GM12878 (cell line): ENCODE data around the gene FREY1. TPM values are rescaled to one million over a fixed set of nuclear protein-coding genes. Genes with fewer than 3 reads are reported as not detected.

Experiments
- ATAC-seq: fragments of 200-7000 bp; cut with Tn5 transposase; 3 replicates; pipeline ENCODE4 v1.9.1; 2020; ENCODE audit warnings: mild to moderate bottlenecking, moderate library complexity
- BruUV-seq: library from RNA; stranded (reverse); fragments of 400-500 nt; replicated peaks from 2 replicates; lab custom pipeline; 2021; lab: Mats Ljungman, UMichigan
- CTCF ChIA-PET: fragments of 300-600 bp; sonication (Branson Sonifier 250); formaldehyde crosslinking; extraction: SDS; loops from one replicate; lab custom pipeline; 2021; ENCODE audit warnings: inconsistent platforms; lab: Yijun Ruan, JAX
- POLR2A ChIA-PET: fragments of 350-600 bp; formaldehyde crosslinking; extraction: SDS; loops from one replicate; lab custom pipeline; 2021; ENCODE audit warnings: inconsistent platforms; lab: Charles Lee
- RAD21 ChIA-PET: fragments of 300-600 bp; sonication (Branson Sonifier 250); formaldehyde crosslinking; loops from one replicate; lab custom pipeline; 2023; ENCODE audit warnings: antibody characterized with exemption; ENCODE audit not compliant: unreplicated experiment; lab: Charles Lee
- SMC1A ChIA-PET: fragments of 300-600 bp; sonication (Branson Sonifier 250); formaldehyde crosslinking; loops from one replicate; lab custom pipeline; 2023; ENCODE audit not compliant: unreplicated experiment, uncharacterized antibody; lab: Charles Lee
- DNase-seq: peaks from one replicate; pipeline ENCODE4 v3.0.0-alpha.2; 2011; ENCODE audit warnings: low read depth, low spot score
- FAIRE-seq: peaks from 3 replicates; lab custom pipeline; 2011; peaks lifted over from hg19 to GRCh38; lab: Jason Lieb, UNC
- H2AFZ ChIP-seq: 2 replicates; pipeline ENCODE4 v1.6.0; 2011; ENCODE audit warnings: low read depth, low read length, control low read depth; ENCODE audit not compliant: control insufficient read depth
- H3K27ac ChIP-seq: 2 replicates; pipeline ENCODE4 v1.5.1; 2011; ENCODE audit warnings: control low read depth; ENCODE audit not compliant: control insufficient read depth, insufficient read depth
- H3K27me3 ChIP-seq, 2 experiments: replicated peaks in 1 of 2; 2 replicates each; pipeline versions ENCODE4 v1.6.0 to v1.6.1; 2011; ENCODE audit warnings: low read length in 1 of 2; ENCODE audit not compliant: control insufficient read depth in 2 of 2, insufficient read depth in 2 of 2
- H3K36me3 ChIP-seq, 2 experiments: 2 replicates each; pipeline ENCODE4 v1.5.1; 2011; ENCODE audit warnings: low read length in 1 of 2; ENCODE audit not compliant: control insufficient read depth in 2 of 2, insufficient read depth in 2 of 2
- H3K4me1 ChIP-seq: 2 replicates; pipeline ENCODE4 v1.6.1; 2011; ENCODE audit warnings: mild to moderate bottlenecking, low read length, moderate library complexity, mixed read lengths; ENCODE audit not compliant: control insufficient read depth, insufficient read depth
- H3K4me2 ChIP-seq: 2 replicates; pipeline ENCODE4 v1.6.0; 2011; ENCODE audit warnings: control low read depth; ENCODE audit not compliant: control insufficient read depth, insufficient read depth
- H3K4me3 ChIP-seq: fragments of 200-600 bp; sonication (generic); 2 replicates; pipeline ENCODE4 v1.5.1; 2016
- H3K79me2 ChIP-seq: 2 replicates; pipeline ENCODE4 v1.6.0; 2011; ENCODE audit warnings: low read length; ENCODE audit not compliant: control insufficient read depth, insufficient read depth
- H3K9ac ChIP-seq: 2 replicates; pipeline ENCODE4 v1.8.0; 2011; ENCODE audit warnings: low read length, control low read depth, mixed read lengths; ENCODE audit not compliant: control insufficient read depth, insufficient read depth
- H3K9me3 ChIP-seq: replicated peaks from 3 replicates; pipeline ENCODE4 v1.5.1; 2011; ENCODE audit warnings: mild to moderate bottlenecking, low read length; ENCODE audit not compliant: control insufficient read depth, insufficient read depth
- H4K20me1 ChIP-seq: 2 replicates; pipeline ENCODE4 v1.6.0; 2011; ENCODE audit not compliant: control insufficient read depth, insufficient read depth
- CHD1 ChIP-seq: IDR thresholded peaks from 2 replicates; pipeline ENCODE4 v1.6.1; 2012; ENCODE audit warnings: low read depth, low read length, improper control_type of control experiment
- IKZF2 ChIP-seq, 2 experiments: fragments of 450-650 bp; IDR thresholded peaks; 2 replicates each; pipeline ENCODE4 v1.6.1; 2017; ENCODE audit warnings: mild to moderate bottlenecking in 2 of 2, moderate library complexity in 2 of 2
- IRF4 ChIP-seq: IDR thresholded peaks from 2 replicates; pipeline ENCODE4 v1.6.1; 2011; ENCODE audit warnings: low read depth, low read length
- MEF2B ChIP-seq: fragments of 450-650 bp; IDR thresholded peaks from 2 replicates; pipeline ENCODE4 v1.6.1; 2018; ENCODE audit warnings: mild to moderate bottlenecking, moderate library complexity; ENCODE audit not compliant: partially characterized antibody, poor library complexity, severe bottlenecking
- RELB ChIP-seq: fragments of 450-650 bp; IDR thresholded peaks from 2 replicates; pipeline ENCODE4 v1.6.1; 2017; ENCODE audit warnings: low read depth, mild to moderate bottlenecking, moderate library complexity
- ZNF384 ChIP-seq: IDR thresholded peaks from 2 replicates; pipeline ENCODE4 v1.6.1; 2012; ENCODE audit warnings: low read depth, mild to moderate bottlenecking, low read length, improper control_type of control experiment, borderline replicate concordance
- WGBS: methylation state at CpG from one replicate; pipeline ENCODE4 v1.1.6; 2016; ENCODE audit warnings: low lambda C conversion rate; ENCODE audit not compliant: insufficient replicate concordance, insufficient coverage; ENCODE audit errors: missing lambda C conversion rate; 5-methylcytosine and 5-hydroxymethylcytosine counted together
- in situ Hi-C: fragments of 300-500 bp; cut with MboI; formaldehyde crosslinking; loops from 9 replicates; pipeline ENCODE4 v1.14.3; 2018; ENCODE audit warnings: mixed read lengths
- intact Hi-C: fragments of 100-400 bp; cut with micrococcal nuclease; formaldehyde crosslinking; loops from one replicate; pipeline ENCODE4 v1.14.2; 2022; ENCODE audit not compliant: unreplicated experiment
- polyA plus RNA-seq, 11 experiments: library from polyadenylated mRNA; depleted of rRNA in 4 of 11; unstranded in 6 of 11; stranded (reverse) in 5 of 11; fragments of >200 nt; fragmentation: Nextera tagmentation in 4 of 11; fragmentation: Illumina TruSeq in 1 of 11; extraction: Ambion mirVana in 4 of 11; extraction: Trizol in 1 of 11; gene quantifications; 1 replicate in 1 of 11; 2 replicates in 10 of 11; pipeline versions ENCODE4 v1.2.1 to v1.2.3, GENCODE V29; 2011 to 2016; ENCODE audit warnings: inconsistent platforms in 2 of 11, missing spikeins in 2 of 11, low read depth in 1 of 11
- total RNA-seq, 4 experiments: library from RNA; depleted of rRNA in 3 of 4; stranded (reverse); fragments of >200 nt in 3 of 4; fragmentation: Illumina TruSeq in 1 of 4; extraction: Trizol in 1 of 4; gene quantifications; 2 replicates each; pipeline versions ENCODE4 v1.2.1 to v1.2.3, GENCODE V29; 2013 to 2021

FREY1 gene
- total and polyA plus RNA-seq, 10 of the 15 experiments (the other 5 are each of a cell fraction or from before 2014, with no cell fraction given) = 0.13 to 1.7 (median 0.39) TPM; not detected in 3

- WGBS = 44% methylated on average over 8 of the region's 8 CpGs
- FAIRE-seq (no peak), DNase-seq (no peak), ATAC-seq (no peak)
- Histone ChIP-seq H3K9me3 (no peaks in the 10 kb centered on the region), H3K27me3 (no peaks in the 10 kb centered on the region), H4K20me1 (peaks cover 6% of the 10 kb centered on the region), H3K4me2 (no peak overlapping the region), H3K9ac (no peak overlapping the region), H3K27ac (no peak overlapping the region), H3K4me1 (peaks cover 42% of the 10 kb centered on the region), H3K36me3 (peaks cover 3 to 12% of the 10 kb centered on the region in 2 experiments; a peak in 3 of 4 replicates), H3K79me2 (no peaks in the 10 kb centered on the region), H2AFZ (no peak overlapping the region), H3K4me3 (no peak overlapping the region)
- TF ChIP-seq RELB (peak; percentile 35; the same call in 1 of the 2 replicates), IRF4 (no peak), CHD1 (no peak), MEF2B (peak; percentile 24), IKZF2 (IDR thresholded peaks at IDR 0.05) (peak; percentile 12 to 23; a peak in 2 of 4 replicates), ZNF384 (peak; percentile 60; the same call in 1 of the 2 replicates)
- ChIA-PET SMC1A (interaction anchor here (0.6 to 3.0 kb wide), 8 partner anchors 10 to 89 kb away, joined by 3 to 13 read pairs (median 3); partner anchors contain the start of gene PEX16), CTCF (interaction anchor here (0.6 to 3.3 kb wide), 8 partner anchors 9 to 304 kb away, joined by 3 to 21 read pairs (median 4); no protein-coding TSS in a partner anchor), RAD21 (interaction anchor here (0.6 to 0.9 kb wide), 2 partner anchors 14 to 71 kb away, joined by 3 to 4 read pairs; no protein-coding TSS in a partner anchor), POLR2A (interaction anchor here (0.6 to 1.3 kb wide), 11 partner anchors 10 to 878 kb away, joined by 3 to 8 read pairs (median 5); partner anchors contain the start of gene PEX16)
- intact Hi-C loops = no loop called here
- in situ Hi-C loops = no loop called here
- BruUV-seq = no TSS peak
Observed at GRCh38 chr11:45935349-45936064, 28.4 kb upstream of the FREY1 start.
